HepG2 (cell line): Measurements from ENCODE around the gene C1QTNF5. TPM values are rescaled to one million over a fixed set of nuclear protein-coding genes. Genes with fewer than 3 reads are reported as not detected.
A peak's percentile ranks its signal among the peaks of the same experiment; 100 is the strongest.

ENCODE experiments used
- HBP1 ChIP-seq: IDR thresholded peaks from 2 replicates; pipeline ENCODE4 v1.6.1; 2016; ENCODE audit warnings: low read depth, control low read depth
- HDAC1 ChIP-seq: sonication (generic); formaldehyde crosslinking; IDR thresholded peaks from 2 replicates; pipeline ENCODE4 v1.5.1; 2020; ENCODE audit warnings: mild to moderate bottlenecking, missing genetic modification reagents
- KDM4B ChIP-seq: sonication (generic); formaldehyde crosslinking; IDR thresholded peaks from 2 replicates; pipeline ENCODE4 v1.4.0; 2020; ENCODE audit warnings: missing genetic modification reagents
- SMC3 ChIP-seq: IDR thresholded peaks from 2 replicates; pipeline ENCODE4 v1.6.1; 2011; ENCODE audit warnings: low read length, improper control_type of control experiment
- TFAP4 ChIP-seq: sonication (generic); IDR thresholded peaks from 2 replicates; pipeline ENCODE4 v1.6.1; 2016; ENCODE audit warnings: low read depth, borderline replicate concordance
- ZBTB43 ChIP-seq: sonication (generic); formaldehyde crosslinking; conservative IDR thresholded peaks from 2 replicates; pipeline ENCODE4 v1.4.0; 2020; ENCODE audit warnings: missing genetic modification reagents
- ZNF775 ChIP-seq: sonication (generic); formaldehyde crosslinking; IDR thresholded peaks from 2 replicates; pipeline ENCODE4 v1.4.0; 2020; ENCODE audit warnings: missing genetic modification reagents, mild to moderate bottlenecking, moderate library complexity, borderline replicate concordance
- polyA plus RNA-seq, 8 experiments: library from polyadenylated mRNA; depleted of rRNA in 3 of 8; stranded (reverse) in 7 of 8; unstranded in 1 of 8; fragments of >200 nt; fragmentation: Illumina TruSeq in 4 of 8; extraction: Trizol in 4 of 8; gene quantifications; 2 replicates each; pipeline versions ENCODE4 v1.2.1 to v1.2.3, GENCODE V29; 2011 to 2016; ENCODE audit warnings: low read depth in 4 of 8, missing spikeins in 1 of 8, mixed read lengths in 1 of 8; ENCODE audit not compliant: insufficient read depth in 1 of 8
- total RNA-seq, 5 experiments: library from RNA; depleted of rRNA; stranded (reverse); fragments of >200 nt; fragmentation: Illumina TruSeq; extraction: Trizol; gene quantifications; 2 replicates each; pipeline ENCODE4 v1.2.3, GENCODE V29; 2016; ENCODE audit warnings: low read depth in 1 of 5
- TF ChIP-seq, protein P1 (sequence below): sonication (generic); formaldehyde crosslinking; conservative IDR thresholded peaks from 2 replicates; pipeline ENCODE4 v1.8.0; 2022; ENCODE audit warnings: low read depth, missing genetic modification reagents
- TF ChIP-seq, protein P2 (sequence below): sonication (generic); formaldehyde crosslinking; IDR thresholded peaks from 2 replicates; pipeline ENCODE4 v1.5.1; 2020; ENCODE audit warnings: mild to moderate bottlenecking, missing genetic modification reagents, moderate library complexity

Gene C1QTNF5
- total and polyA plus RNA-seq, 2 of the 13 experiments (the other 11 are each of a cell fraction or from before 2014, with no cell fraction given): 0.86 to 1.2 TPM

DNA sequence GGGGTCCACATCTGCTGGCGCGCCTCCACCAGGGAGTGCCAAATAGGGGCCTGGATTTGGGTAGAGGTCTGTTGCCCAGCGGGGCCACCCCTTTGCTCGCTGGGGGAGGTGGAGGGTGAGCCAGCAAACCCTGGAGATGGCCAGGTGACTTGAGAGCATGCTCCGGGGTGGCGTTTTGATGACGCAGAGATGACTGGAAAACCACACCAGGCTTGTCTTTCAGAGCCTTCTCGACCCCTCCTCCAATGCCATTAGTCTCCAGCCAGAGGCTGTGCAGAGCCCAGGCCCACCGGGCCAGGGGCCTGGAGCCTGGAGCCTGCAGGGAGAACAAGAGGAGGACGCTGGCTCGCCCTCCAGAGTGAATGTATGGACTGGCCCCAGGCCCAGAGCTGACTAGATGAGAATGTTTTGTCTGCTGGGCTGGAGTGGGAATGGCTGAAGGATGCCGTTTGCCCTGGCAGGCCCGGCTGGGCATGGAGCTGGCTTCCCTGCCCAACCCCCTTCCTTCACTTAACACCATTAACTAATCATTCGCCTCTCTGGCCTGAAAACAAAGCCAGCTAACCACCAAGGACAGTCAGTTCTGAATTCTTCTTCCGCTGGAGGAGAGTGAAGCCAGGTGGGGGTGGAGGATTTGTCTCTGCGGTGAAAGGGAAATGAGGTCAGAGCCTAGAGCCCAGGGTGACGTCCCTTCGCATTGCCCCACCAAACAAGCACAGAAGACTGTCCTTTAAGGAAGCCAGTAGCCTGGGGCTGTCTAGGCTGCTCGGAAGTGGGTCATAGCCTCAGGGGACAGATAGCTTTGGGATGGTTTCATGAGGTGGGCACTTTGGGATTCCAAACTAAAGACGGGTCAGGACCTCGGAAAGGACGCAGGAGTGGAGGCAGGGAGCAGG, 22.2 kb downstream of the C1QTNF5 start (continued):
- TF ChIP-seq HBP1 (CRISPR knock-in tag): no peak
- TF ChIP-seq SMC3: no peak
- TF ChIP-seq KDM4B: no peak
- 0 out of 2 replicates have a peak, but pooled peaks have one; percentile 31 for TF ChIP-seq ZBTB43 (CRISPR knock-in tag)
- peak; percentile 49; the same call in 1 of the 2 replicates for TF ChIP-seq HDAC1 (CRISPR knock-in tag)
- no peak for TF ChIP-seq TFAP4
- TF ChIP-seq, protein P1, sequence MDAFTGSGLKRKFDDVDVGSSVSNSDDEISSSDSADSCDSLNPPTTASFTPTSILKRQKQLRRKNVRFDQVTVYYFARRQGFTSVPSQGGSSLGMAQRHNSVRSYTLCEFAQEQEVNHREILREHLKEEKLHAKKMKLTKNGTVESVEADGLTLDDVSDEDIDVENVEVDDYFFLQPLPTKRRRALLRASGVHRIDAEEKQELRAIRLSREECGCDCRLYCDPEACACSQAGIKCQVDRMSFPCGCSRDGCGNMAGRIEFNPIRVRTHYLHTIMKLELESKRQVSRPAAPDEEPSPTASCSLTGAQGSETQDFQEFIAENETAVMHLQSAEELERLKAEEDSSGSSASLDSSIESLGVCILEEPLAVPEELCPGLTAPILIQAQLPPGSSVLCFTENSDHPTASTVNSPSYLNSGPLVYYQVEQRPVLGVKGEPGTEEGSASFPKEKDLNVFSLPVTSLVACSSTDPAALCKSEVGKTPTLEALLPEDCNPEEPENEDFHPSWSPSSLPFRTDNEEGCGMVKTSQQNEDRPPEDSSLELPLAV: no peak
- TF ChIP-seq, protein P2, sequence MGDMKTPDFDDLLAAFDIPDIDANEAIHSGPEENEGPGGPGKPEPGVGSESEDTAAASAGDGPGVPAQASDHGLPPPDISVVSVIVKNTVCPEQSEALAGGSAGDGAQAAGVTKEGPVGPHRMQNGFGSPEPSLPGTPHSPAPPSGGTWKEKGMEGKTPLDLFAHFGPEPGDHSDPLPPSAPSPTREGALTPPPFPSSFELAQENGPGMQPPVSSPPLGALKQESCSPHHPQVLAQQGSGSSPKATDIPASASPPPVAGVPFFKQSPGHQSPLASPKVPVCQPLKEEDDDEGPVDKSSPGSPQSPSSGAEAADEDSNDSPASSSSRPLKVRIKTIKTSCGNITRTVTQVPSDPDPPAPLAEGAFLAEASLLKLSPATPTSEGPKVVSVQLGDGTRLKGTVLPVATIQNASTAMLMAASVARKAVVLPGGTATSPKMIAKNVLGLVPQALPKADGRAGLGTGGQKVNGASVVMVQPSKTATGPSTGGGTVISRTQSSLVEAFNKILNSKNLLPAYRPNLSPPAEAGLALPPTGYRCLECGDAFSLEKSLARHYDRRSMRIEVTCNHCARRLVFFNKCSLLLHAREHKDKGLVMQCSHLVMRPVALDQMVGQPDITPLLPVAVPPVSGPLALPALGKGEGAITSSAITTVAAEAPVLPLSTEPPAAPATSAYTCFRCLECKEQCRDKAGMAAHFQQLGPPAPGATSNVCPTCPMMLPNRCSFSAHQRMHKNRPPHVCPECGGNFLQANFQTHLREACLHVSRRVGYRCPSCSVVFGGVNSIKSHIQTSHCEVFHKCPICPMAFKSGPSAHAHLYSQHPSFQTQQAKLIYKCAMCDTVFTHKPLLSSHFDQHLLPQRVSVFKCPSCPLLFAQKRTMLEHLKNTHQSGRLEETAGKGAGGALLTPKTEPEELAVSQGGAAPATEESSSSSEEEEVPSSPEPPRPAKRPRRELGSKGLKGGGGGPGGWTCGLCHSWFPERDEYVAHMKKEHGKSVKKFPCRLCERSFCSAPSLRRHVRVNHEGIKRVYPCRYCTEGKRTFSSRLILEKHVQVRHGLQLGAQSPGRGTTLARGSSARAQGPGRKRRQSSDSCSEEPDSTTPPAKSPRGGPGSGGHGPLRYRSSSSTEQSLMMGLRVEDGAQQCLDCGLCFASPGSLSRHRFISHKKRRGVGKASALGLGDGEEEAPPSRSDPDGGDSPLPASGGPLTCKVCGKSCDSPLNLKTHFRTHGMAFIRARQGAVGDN: peak; percentile 79
- 0 out of 2 replicates have a peak, but pooled peaks have one; percentile 15 for TF ChIP-seq ZNF775
